Esophagus squamous epithelium (tissue), 4 donors: ENCODE measurements around the gene ESRRB.

Experiments used
- POLR2A ChIP-seq, 4 donors: fragments of 450-650 bp; IDR thresholded peaks; one replicate each; pipeline ENCODE4 v1.6.1; 2017; ENCODE audit warnings: antibody characterized with exemption in 4 of 4, mild to moderate bottlenecking in 4 of 4, moderate library complexity in 3 of 4
- TF ChIP-seq, protein P1 (sequence below), 6 experiments: fragments of 450-650 bp in 4 of 6; fragments of 200-600 bp in 2 of 6; sonication (generic) in 2 of 6; IDR thresholded peaks; one replicate each; pipeline ENCODE4 v1.5.1; 2016 to 2019; ENCODE audit warnings: antibody characterized with exemption in 6 of 6, mild to moderate bottlenecking in 4 of 6, moderate library complexity in 4 of 6

- TF ChIP-seq POLR2A (IDR thresholded peaks at IDR 0.05), result no peak
- TF ChIP-seq, protein P1, sequence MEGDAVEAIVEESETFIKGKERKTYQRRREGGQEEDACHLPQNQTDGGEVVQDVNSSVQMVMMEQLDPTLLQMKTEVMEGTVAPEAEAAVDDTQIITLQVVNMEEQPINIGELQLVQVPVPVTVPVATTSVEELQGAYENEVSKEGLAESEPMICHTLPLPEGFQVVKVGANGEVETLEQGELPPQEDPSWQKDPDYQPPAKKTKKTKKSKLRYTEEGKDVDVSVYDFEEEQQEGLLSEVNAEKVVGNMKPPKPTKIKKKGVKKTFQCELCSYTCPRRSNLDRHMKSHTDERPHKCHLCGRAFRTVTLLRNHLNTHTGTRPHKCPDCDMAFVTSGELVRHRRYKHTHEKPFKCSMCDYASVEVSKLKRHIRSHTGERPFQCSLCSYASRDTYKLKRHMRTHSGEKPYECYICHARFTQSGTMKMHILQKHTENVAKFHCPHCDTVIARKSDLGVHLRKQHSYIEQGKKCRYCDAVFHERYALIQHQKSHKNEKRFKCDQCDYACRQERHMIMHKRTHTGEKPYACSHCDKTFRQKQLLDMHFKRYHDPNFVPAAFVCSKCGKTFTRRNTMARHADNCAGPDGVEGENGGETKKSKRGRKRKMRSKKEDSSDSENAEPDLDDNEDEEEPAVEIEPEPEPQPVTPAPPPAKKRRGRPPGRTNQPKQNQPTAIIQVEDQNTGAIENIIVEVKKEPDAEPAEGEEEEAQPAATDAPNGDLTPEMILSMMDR (IDR thresholded peaks at IDR 0.05), result no peak
These were observed at the start of gene ESRRB for GRCh38 chr14:76375947-76376404.
